ENCODE measurements around the gene FES.

Gene FES

DNA sequence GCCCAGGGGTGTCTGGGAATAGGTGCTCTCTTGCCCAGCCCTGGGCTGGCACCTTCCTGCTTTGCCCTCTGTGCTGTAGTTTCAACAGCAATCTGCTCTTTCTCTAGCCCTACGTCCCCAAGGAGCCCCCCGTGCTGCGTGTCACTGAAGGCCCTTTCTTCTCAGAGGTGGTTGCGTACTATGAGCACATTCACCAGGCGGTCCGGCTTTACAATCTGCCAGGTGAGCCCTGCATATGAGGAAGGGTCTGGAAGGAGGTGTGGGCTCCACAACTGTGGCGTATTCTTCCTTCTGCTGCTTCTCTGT, 28.4 kb downstream of the FES start:
- TF ChIP-seq GATA3 (IDR thresholded peaks at IDR 0.05; ENCODE audit: low read depth, low read length) (no peak), GATA2 (IDR thresholded peaks at IDR 0.05; ENCODE audit: low read depth, low read length) (no peak)

DNA sequence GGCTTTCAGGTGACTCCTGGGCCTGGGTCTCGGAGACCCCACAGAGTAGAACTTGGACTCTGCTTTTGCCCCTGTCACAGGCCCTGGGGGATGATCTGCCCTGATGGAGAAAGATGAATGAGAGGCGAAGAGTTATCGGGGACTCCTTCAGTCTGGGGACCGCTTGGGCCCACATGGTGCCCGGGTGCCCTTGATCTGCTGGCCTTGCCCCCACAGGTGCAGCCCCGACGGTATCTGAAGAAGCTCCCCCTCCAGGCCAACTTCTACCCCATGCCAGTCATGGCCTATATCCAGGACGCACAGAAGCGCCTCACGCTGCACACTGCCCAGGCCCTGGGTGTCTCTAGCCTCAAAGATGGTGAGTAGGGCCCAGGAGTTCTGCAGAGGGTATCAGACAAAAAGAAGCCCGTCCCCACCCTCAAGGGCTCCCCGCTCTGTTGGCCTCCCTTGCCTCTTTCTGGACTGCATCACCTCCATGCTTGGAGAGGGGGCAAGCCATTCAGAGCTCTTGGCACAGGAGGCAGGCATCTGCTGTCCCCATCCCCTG, 29.2 kb downstream of the FES start:
- TF ChIP-seq GATA2 (IDR thresholded peaks at IDR 0.05; ENCODE audit: low read depth, low read length) = no peak
- TF ChIP-seq GATA3 (IDR thresholded peaks at IDR 0.05; ENCODE audit: low read depth, low read length) = no peak

DNA sequence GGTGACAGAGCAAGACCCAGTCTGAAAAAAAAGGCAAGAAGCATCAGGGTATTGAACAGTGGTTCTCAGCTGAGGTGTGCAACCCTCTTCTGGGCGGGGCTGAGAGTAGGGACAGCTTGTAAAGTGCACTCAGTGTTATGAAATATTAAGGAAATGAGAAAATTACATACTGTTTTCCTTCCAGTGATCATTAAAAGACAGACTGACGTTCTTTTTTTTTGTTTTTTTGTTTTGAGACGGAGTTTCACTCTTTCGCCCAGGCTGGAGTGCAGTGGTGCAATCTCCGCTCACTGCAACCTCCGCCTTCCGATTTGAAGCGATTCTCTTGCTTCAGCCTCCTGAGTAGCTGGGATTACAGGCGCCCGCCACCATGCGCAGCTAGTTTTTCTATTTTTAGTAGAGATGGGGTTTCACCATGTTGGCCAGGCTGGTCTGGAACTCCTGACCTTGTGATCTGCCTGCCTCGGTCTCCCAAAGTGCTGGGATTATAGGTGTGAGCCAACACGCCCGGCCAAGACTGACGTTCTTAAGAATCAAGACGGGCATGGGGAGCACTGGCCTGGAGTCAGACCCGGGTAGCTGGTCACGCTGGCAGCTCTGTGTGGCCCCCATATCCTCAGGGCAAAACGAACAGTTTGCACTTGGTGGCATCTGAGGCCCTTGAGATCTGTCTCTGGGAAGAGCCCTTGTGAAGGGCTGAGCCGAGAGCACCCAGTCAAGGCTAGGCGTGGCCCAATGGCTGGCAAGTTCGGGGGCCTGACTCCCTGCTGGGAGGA, 30.2 kb downstream of the FES start:
- no peak for TF ChIP-seq GATA3 (IDR thresholded peaks at IDR 0.05; ENCODE audit: low read depth, low read length)
- no peak for TF ChIP-seq GATA2 (IDR thresholded peaks at IDR 0.05; ENCODE audit: low read depth, low read length)

DNA sequence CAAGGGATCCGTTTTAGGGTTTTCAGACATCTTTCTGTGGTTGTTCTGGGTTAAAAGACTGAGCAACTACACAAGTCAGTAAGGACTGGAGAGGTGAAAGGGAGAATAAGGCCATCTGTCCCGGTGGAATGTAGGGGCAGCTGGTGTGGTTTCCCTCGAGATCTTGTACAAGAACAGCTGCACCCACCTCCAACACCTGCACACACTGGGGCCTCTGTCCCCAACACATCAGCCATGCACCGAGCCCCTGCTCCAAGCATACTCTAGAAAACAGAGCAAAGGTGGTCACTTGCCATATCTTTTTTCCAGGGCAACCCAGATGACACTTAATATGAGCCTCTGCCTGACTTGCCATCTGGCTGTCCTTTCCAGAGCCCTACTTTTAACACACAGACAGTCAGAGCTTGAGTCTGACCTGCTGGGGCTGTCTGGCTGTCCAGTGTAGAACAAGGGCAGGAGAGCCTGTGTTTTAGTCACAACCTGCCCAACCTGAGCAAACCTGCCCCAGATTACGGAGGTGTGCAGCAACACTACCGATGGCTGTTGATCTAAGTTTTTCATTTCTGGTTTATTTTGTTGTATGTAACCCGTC, 31.0 kb downstream of the FES start:
- no peak for TF ChIP-seq GATA2 (IDR thresholded peaks at IDR 0.05; ENCODE audit: low read depth, low read length)
- TF ChIP-seq GATA3 (IDR thresholded peaks at IDR 0.05; ENCODE audit: low read depth, low read length) = no peak

DNA sequence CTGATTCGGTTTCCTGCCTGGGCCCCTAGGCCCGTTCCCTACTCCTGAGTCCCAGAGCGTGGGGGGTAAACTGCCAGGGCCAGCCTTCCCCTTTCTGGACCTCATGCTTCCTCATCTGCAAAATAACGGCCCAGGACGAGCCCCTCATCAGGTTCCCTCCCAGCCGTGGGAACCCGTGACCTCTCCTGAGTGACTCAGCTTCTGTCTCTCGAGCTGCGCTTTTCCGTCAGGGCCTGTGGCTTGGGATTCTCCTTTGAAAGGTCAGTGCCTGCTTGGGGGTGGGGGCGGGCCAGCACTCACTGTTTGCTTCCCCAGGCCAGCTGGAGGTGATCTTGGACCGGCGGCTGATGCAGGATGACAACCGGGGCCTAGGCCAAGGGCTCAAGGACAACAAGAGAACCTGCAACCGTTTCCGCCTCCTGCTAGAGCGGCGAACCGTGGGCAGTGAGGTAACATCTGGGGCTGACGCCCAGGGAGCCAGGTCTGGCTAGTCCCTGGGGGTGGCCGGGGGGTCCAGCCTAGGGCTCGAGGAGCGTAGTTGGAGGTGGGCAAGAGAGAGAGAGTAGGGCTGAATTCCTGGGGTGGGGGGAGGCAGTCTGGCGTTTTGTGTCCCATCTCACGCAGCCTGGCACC, 31.6 kb downstream of the FES start:
- TF ChIP-seq GATA2 (IDR thresholded peaks at IDR 0.05; ENCODE audit: low read depth, low read length) (no peak), GATA3 (IDR thresholded peaks at IDR 0.05; ENCODE audit: low read depth, low read length) (no peak)

DNA sequence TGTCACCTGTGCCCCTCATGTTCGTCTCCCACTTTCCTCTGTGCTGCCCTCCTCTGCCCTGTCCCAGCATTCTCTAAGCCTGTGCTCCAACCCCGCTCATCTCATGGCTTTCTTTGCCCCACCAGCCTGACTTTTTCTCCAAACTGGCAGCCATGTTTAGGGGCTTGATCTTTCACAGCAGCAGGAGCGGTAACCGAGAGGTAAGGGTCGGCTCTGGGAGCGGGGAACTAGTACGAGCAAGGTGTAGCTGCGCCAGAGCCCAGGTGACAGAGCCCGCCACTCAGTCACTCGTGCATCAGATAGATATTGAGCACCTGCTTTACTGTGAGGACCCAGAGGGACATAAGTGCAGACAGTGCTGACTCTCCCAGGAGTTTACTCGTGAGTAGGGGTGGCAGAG, 32.2 kb downstream of the FES start:
- TF ChIP-seq GATA3 (IDR thresholded peaks at IDR 0.05; ENCODE audit: low read depth, low read length) = no peak
- TF ChIP-seq GATA2 (IDR thresholded peaks at IDR 0.05; ENCODE audit: low read depth, low read length) = no peak

DNA sequence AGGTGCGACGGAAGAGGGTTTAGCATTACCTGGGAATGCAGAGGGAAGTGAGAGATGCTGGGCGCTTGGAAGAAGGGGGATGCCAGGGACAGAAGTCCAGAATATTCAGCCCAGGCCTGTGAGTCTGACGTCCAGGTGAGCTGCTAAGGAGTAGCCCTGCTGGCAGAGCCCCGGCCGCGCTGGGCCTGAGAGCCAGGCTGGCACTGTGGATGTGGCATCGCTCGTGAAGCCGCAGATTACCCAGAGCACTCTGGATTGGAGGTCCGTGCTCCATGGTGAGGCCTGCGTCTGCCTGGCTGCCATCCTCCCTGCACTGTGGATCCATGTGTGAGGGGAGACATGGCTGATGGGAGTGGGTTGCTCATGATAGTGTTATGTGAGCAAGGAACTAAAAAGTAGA, 33.3 kb downstream of the FES start:
- TF ChIP-seq GATA3 (IDR thresholded peaks at IDR 0.05; ENCODE audit: low read depth, low read length) (no peak), GATA2 (IDR thresholded peaks at IDR 0.05; ENCODE audit: low read depth, low read length) (no peak)

DNA sequence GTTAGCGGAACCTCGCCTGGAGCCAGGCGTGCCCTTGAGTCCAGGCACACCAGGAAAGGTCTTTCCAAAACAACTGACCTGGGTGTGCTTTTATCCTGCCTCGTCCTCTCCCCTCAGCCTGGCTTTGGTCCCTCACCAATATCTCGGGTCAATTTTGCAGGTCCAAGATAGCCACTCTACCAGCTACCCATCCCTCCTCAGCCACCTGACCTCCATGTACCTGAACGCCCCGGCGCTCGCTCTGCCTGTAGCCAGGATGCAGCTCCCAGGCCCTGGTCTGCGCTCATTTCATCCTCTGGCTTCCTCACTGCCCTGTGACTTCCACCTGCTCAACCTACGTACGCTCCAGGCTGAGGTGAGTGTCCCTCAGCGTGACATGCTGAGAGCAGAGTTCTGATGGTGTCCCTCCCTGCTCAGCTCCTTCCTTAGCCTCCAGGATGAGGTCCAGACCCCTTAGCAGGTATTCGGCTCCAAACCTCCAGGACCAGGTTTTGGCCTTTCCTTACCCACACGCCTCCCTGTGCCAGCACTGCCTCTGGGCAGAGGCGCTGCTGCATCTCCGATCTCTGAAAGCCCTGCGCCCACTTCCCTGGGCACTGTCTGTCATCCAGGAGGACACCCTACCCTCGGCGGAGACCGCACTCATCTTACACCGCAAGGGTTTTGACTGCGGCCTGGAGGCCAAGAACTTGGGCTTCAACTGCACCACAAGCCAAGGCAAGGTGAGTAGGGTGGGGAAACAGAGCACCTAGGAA, 33.9 kb downstream of the FES start:
- no peak for TF ChIP-seq GATA2 (IDR thresholded peaks at IDR 0.05; ENCODE audit: low read depth, low read length)
- TF ChIP-seq GATA3 (IDR thresholded peaks at IDR 0.05; ENCODE audit: low read depth, low read length) = no peak

DNA sequence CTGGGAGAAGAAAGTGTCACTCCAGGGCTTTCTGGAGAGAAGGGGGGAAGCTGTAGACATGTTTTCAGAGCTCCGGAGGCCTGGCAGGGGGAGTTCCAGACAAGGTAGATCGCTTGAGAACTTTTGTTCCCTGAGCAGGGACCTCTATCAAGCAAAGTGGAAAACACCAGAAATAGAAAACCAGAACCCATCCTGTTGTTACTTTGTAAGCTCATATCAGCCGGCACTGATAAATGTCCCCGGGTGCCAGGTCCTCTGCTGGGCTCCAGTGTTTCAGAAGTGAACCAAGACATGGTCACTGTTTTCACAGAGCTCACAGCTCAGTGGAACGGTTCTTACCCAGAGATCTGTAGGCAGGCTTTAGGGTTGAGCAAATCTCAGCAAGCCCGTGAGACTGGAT, 34.5 kb downstream of the FES start:
- TF ChIP-seq GATA3 (IDR thresholded peaks at IDR 0.05; ENCODE audit: low read depth, low read length) = no peak
- no peak for TF ChIP-seq GATA2 (IDR thresholded peaks at IDR 0.05; ENCODE audit: low read depth, low read length)

DNA sequence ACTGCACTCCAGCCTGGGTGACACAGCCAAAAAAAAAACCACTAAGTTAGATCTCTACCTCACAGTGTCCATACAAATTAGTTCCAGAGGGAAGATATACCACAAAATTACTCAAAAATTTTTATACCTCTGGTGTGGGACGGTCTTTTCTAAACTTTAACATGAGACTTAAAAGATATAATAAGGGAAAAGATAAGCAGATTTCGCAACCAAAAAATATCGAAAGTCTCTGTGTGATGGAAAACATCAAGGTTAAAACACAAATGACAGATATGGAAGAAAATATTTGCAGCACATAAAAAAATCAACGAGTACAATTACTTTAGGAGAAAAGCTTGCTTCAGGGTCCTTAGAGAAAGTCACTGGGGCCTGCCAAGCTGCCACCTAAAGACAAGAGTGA, 37.6 kb downstream of the FES start:
- TF ChIP-seq GATA2 (IDR thresholded peaks at IDR 0.05; ENCODE audit: low read depth, low read length) = no peak

DNA sequence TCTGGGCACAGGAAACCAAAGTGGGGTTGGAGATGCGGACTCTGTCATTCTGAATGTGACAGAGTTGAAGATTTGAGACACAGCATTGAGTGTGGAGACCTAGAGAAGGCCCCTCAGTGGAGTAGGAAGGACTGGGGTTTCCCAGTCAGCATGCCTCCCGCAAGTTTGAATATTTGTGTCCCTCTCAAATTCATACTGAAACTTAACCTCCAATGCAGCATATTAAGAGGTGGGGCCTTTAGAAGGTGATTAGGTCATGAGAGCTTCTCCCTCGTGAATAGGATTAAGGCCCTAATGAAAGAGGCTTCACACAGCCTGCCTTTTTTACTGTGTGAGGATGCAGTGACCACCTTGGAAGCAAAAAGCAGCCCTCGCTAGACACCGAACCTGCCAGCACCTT, 40.1 kb downstream of the FES start:
- TF ChIP-seq GATA3 (IDR thresholded peaks at IDR 0.05; ENCODE audit: low read depth, low read length) (no peak), GATA2 (IDR thresholded peaks at IDR 0.05; ENCODE audit: low read depth, low read length) (no peak)

DNA sequence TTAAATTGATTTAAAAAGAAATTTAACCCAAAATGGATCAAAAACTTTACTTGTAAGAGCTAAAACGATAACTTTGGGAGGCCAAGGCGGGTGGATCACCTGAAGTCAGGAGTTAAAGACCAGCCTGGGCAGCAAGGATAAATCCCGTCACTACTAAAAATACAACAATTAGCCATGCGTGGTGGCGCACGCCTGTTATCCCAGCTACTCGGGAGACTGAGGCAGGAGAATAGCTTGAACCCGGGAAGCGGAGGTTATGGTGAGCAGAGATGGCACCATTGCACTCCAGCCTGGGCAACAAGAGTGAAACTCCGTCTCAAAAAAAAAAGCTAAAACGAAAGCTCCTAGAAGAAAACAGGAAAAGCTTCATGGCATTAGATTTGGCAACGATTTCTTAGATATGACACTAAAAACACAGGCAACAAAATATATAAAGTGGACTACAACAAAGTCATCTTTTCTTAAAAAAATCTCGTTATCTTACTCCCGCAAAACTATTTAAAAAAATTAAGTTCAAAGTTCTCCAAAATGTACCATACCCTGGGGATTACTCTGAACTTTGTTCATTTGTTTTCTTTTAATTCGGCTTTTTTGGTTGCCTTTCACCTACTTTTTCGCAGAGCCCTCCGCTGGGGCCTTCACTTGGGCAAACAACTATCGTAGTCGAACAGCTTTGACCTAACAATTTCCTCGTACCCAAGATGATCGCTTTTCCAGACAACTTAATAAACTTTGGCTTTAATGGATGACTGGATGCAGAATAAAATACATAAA, 45.1 kb downstream of the FES start:
- TF ChIP-seq GATA3 (IDR thresholded peaks at IDR 0.05; ENCODE audit: low read depth, low read length) (no peak), GATA2 (IDR thresholded peaks at IDR 0.05; ENCODE audit: low read depth, low read length) (no peak)

DNA sequence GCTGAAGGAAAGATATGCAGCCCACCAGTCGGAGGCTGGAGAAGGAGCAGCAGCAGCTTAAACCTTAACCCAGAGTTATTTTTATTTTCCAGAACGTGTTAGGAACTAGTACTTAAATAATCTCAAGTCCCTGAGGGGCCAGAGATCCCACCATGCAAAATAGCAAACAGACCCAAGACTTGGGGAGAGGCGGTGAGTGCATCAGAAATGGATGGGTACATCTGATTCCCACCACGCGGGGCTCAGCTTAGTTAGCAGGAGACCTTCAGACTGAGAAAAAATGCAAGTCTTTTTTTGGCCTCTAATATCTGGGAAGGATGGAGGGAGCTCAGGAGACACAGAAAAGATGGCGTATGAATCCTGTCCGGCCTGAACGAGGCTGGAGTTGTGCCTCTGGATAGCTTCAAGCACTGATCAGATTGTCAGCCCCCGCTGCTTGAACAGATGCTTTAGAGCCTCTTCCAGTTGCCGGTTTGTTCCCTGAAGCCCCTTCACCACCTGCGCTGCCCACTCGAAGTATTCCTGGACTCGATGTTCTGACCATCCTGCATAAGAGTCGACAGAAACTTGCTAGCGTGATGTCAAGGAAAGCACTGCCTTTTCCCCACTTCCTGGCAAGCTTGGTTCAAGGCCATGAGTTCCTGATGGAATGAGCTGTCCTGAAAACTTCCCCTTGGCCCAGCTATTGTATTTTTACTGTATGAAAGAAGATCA, 46.7 kb downstream of the FES start:
- no peak for TF ChIP-seq GATA3 (IDR thresholded peaks at IDR 0.05; ENCODE audit: low read depth, low read length)
- no peak for TF ChIP-seq GATA2 (IDR thresholded peaks at IDR 0.05; ENCODE audit: low read depth, low read length)
